Naive thymus-derived CD4-positive, alpha-beta T cell (primary cell): ENCODE data around the gene ENTPD8. TPM values are rescaled to one million over a fixed set of nuclear protein-coding genes. Genes with fewer than 3 reads are reported as not detected.

ENCODE experiments used
- ATAC-seq: fragments of 150-1000 bp; cut with Tn5 transposase; 2 replicates; pipeline ENCODE4 v1.10.0; 2021; ENCODE audit warnings: mild to moderate bottlenecking, moderate library complexity
- CTCF ChIA-PET: fragments of 350-600 bp; sonication (Branson Sonifier 250); formaldehyde crosslinking; loops from one replicate; lab custom pipeline; 2021; ENCODE audit warnings: antibody characterized with exemption; lab: Charles Lee
- POLR2A ChIA-PET: fragments of 350-600 bp; sonication (Branson Sonifier 250); formaldehyde crosslinking; loops from one replicate; lab custom pipeline; 2021; ENCODE audit warnings: antibody characterized with exemption, inconsistent platforms; lab: Charles Lee
- DNase-seq, 9 donors: peaks; one replicate each; pipeline versions ENCODE4 v3.0.0 to v3.0.0-alpha.2; 2020 to 2022; ENCODE audit warnings: mixed read lengths in 1 of 9
- H3K27ac ChIP-seq: one replicate; pipeline ENCODE4 v1.7.0; 2013; ENCODE audit warnings: mild to moderate bottlenecking, low read depth, low read length, moderate library complexity
- H3K27me3 ChIP-seq, 2 donors: one replicate each; pipeline ENCODE4 v1.7.0; 2013; ENCODE audit warnings: low read length in 2 of 2, mild to moderate bottlenecking in 2 of 2, moderate library complexity in 2 of 2; ENCODE audit not compliant: control insufficient read depth in 2 of 2, insufficient read depth in 2 of 2
- H3K36me3 ChIP-seq, 3 experiments: 1 replicate in 2 of 3; 2 replicates in 1 of 3; pipeline ENCODE4 v1.7.0; 2013; ENCODE audit warnings: low read length in 3 of 3, mild to moderate bottlenecking in 3 of 3, moderate library complexity in 1 of 3; ENCODE audit not compliant: insufficient read depth in 3 of 3, control insufficient read depth in 2 of 3
- H3K4me1 ChIP-seq, 2 donors: one replicate each; pipeline ENCODE4 v1.7.0; 2013; ENCODE audit warnings: low read length in 2 of 2, mild to moderate bottlenecking in 2 of 2, moderate library complexity in 1 of 2; ENCODE audit not compliant: control insufficient read depth in 2 of 2, insufficient read depth in 2 of 2
- H3K4me3 ChIP-seq: 2 replicates; pipeline ENCODE4 v1.7.0; 2013; ENCODE audit warnings: mild to moderate bottlenecking, low read length
- H3K9me3 ChIP-seq, 3 experiments: 1 replicate in 2 of 3; 2 replicates in 1 of 3; pipeline ENCODE4 v1.7.0; 2013; ENCODE audit warnings: low read length in 3 of 3; ENCODE audit not compliant: control insufficient read depth in 2 of 3
- H3K27ac Mint-ChIP-seq, 9 donors: one replicate each; pipeline ENCODE4 v1.8.0; 2020 to 2022; ENCODE audit warnings: mixed read lengths in 9 of 9, mild to moderate bottlenecking in 8 of 9, moderate library complexity in 5 of 9, inconsistent platforms in 2 of 9
- H3K27me3 Mint-ChIP-seq, 5 donors: one replicate each; pipeline ENCODE4 v1.8.0; 2021 to 2022; ENCODE audit warnings: mixed read lengths in 5 of 5, mild to moderate bottlenecking in 1 of 5
- H3K36me3 Mint-ChIP-seq, 5 donors: one replicate each; pipeline ENCODE4 v1.8.0; 2020 to 2022; ENCODE audit warnings: mixed read lengths in 5 of 5, mild to moderate bottlenecking in 3 of 5, inconsistent platforms in 1 of 5
- H3K4me1 Mint-ChIP-seq, 7 donors: one replicate each; pipeline ENCODE4 v1.8.0; 2020 to 2022; ENCODE audit warnings: mixed read lengths in 7 of 7, mild to moderate bottlenecking in 3 of 7, inconsistent platforms in 1 of 7
- H3K4me3 Mint-ChIP-seq, 10 donors: one replicate each; pipeline ENCODE4 v1.8.0; 2020 to 2022; ENCODE audit warnings: mild to moderate bottlenecking in 10 of 10, mixed read lengths in 10 of 10, moderate library complexity in 6 of 10, inconsistent platforms in 2 of 10
- H3K9me3 Mint-ChIP-seq, 11 donors: one replicate each; pipeline ENCODE4 v1.8.0; 2020 to 2022; ENCODE audit warnings: mixed read lengths in 11 of 11, mild to moderate bottlenecking in 4 of 11, inconsistent platforms in 1 of 11, moderate library complexity in 1 of 11
- intact Hi-C, 2 donors: fragments of 100-400 bp; cut with micrococcal nuclease; formaldehyde crosslinking; loops; one replicate each; pipeline ENCODE4 v1.15.1; 2023
- polyA plus RNA-seq, 2 donors: library from polyadenylated mRNA; unstranded; fragments of 300-500 nt; fragmentation: Illumina TruSeq; gene quantifications; one replicate each; pipeline ENCODE4 v1.2.3, GENCODE V29; 2021
- total RNA-seq, 6 experiments: library from RNA in 5 of 6; stranded (reverse) in 5 of 6; gene quantifications; 1 replicate in 5 of 6; 2 replicates in 1 of 6; pipeline ENCODE4 v1.2.3 and lab custom pipeline; 2021 to 2026

ENTPD8 gene, protein sequence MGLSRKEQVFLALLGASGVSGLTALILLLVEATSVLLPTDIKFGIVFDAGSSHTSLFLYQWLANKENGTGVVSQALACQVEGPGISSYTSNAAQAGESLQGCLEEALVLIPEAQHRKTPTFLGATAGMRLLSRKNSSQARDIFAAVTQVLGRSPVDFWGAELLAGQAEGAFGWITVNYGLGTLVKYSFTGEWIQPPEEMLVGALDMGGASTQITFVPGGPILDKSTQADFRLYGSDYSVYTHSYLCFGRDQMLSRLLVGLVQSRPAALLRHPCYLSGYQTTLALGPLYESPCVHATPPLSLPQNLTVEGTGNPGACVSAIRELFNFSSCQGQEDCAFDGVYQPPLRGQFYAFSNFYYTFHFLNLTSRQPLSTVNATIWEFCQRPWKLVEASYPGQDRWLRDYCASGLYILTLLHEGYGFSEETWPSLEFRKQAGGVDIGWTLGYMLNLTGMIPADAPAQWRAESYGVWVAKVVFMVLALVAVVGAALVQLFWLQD
- not detected for total RNA-seq
- not detected for polyA plus RNA-seq
- not detected for total RNA-seq (lab: John Stamatoyannopoulos, UW)

- no peak within 1 kb of the TSS for H3K27ac ChIP-seq
- Mint-ChIP-seq H3K27me3 (peaks cover 9 to 26% (median 11%) of the 10 kb centered on the region in 5 donors), H3K27ac (peak within 1 kb of the TSS in 3 of 9 donors; percentile 34 to 86 (median 78)), H3K36me3 (peaks cover 0 to 3% (median 0%) of the 10 kb centered on the region in 5 donors), H3K9me3 (peaks cover 0 to 2% (median 0%) of the 10 kb centered on the region in 11 donors), H3K4me3 (peak within 1 kb of the TSS; percentile 56 to 89 (median 79)), H3K4me1 (peaks cover 8 to 23% (median 15%) of the 10 kb centered on the region in 7 donors)
- DNase-seq, result peak in 1 of 9 donors; percentile 21
- H3K4me3 ChIP-seq, result no peak within 1 kb of the TSS
- no peaks in the 10 kb centered on the region for H3K36me3 ChIP-seq
- intact Hi-C loops, result no loop called here
- H3K4me1 ChIP-seq, result peaks cover 6 to 10% of the 10 kb centered on the region in 2 donors
- H3K9me3 ChIP-seq, result no peaks in the 10 kb centered on the region
- ChIA-PET CTCF (interaction anchor here (3.0 kb wide), 1 partner anchor 17 kb away, joined by 19 read pairs; the partner anchor contains the start of genes EXD3 and NOXA1), POLR2A (interaction anchor here (0.6 kb wide), 1 partner anchor 24 kb away, joined by 3 read pairs; no protein-coding TSS in a partner anchor)
- peak; percentile 2 for ATAC-seq
- H3K27me3 ChIP-seq, result no peaks in the 10 kb centered on the region
Measured at GRCh38 chr9:137441289-137441934, at the start of gene ENTPD8. ENTPD8 (minus strand) TSS chr9:137441357; CDS start chr9:137438285, 3,072 bp downstream.

DNA sequence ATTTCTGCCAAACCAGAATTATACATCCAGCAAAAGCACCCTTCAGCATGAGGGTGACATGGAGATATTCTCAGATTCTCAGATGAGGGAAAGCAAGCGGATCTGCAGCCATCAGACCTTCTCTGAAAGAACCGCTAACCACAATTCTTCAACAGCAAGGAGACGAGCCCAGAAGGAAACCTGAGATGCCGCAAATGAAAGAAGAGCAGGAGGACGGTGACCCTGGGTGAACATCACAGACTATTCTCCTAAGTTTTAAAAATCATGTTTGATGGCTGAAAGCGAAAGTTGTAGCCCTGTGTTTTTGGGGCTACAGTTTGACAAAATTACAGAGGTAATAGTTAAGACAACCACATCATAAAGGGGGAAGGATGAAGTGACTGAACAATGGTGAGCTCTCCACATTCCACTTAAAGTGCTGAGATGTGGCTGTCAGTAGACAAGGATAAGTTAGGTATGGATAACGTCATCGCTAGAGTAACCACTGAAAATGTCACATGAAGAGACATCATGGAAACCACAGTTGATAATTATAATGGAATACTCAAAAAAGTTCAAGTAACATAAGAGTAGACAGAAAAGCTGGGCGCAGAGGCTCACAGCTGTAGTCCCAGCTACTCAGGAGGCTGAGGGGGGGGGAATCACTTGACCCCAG, 49.5 kb upstream of the ENTPD8 start:
- Mint-ChIP-seq H3K4me3 (no peak overlapping the region), H3K27ac (peak overlapping the region in 2 of 9 donors; percentile 17 to 42), H3K9me3 (peaks cover 0 to 1% (median 0%) of the 10 kb centered on the region in 11 donors), H3K27me3 (no peaks in the 10 kb centered on the region), H3K4me1 (peaks cover 9 to 22% (median 17%) of the 10 kb centered on the region in 7 donors), H3K36me3 (peaks cover 0 to 4% (median 0%) of the 10 kb centered on the region in 5 donors)
- no peak overlapping the region for H3K27ac ChIP-seq
- DNase-seq (no peak), ATAC-seq (no peak)
- ChIA-PET CTCF (no interaction called here), POLR2A (interaction anchor here (0.7 kb wide), 1 partner anchor 28 kb away, joined by 3 read pairs; no protein-coding TSS in a partner anchor)
- H3K4me1 ChIP-seq, result no peaks in the 10 kb centered on the region
- H3K27me3 ChIP-seq, result no peaks in the 10 kb centered on the region
- no peak overlapping the region for H3K4me3 ChIP-seq
- intact Hi-C loops, result no loop called here
- H3K9me3 ChIP-seq, result no peaks in the 10 kb centered on the region
- H3K36me3 ChIP-seq, result no peaks in the 10 kb centered on the region

DNA sequence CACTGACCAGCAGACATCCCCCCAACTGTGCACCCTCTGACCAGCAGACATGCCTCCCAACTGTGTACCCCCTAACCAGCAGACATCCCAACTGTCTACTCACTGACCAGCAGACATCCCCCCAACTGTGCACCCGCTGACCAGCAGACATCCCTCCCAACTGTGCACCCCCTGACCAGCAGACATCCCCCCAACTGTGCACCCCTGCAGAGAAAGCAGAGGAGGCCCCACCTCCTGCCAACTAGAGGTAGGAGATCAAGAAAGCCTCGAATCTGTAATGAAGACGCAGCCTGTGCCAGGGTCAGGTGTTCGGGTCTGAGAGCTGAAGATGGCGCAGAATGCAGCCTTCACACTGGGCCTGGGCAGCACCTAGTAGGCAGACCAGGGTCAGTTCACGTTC, 47.7 kb upstream of the ENTPD8 start:
- ATAC-seq, result no peak
- CTCF ChIA-PET, result no interaction called here
- H3K4me1 Mint-ChIP-seq, result peaks cover 5 to 16% (median 11%) of the 10 kb centered on the region in 7 donors
- Histone ChIP-seq H3K27ac (no peak overlapping the region), H3K4me1 (no peaks in the 10 kb centered on the region), H3K36me3 (no peaks in the 10 kb centered on the region), H3K9me3 (no peaks in the 10 kb centered on the region), H3K4me3 (no peak overlapping the region), H3K27me3 (no peaks in the 10 kb centered on the region)
- H3K36me3 Mint-ChIP-seq, result peaks cover 0 to 4% (median 0%) of the 10 kb centered on the region in 5 donors
- intact Hi-C loops, result no loop called here
- DNase-seq, result no peak
- H3K27ac Mint-ChIP-seq, result no peak overlapping the region
- H3K27me3 Mint-ChIP-seq, result no peaks in the 10 kb centered on the region
- no peak overlapping the region for H3K4me3 Mint-ChIP-seq
- POLR2A ChIA-PET, result no interaction called here
- H3K9me3 Mint-ChIP-seq, result no peaks in the 10 kb centered on the region

GRCh38 chr9:137488327-137488653, 47.1 kb upstream of the ENTPD8 start:
- intact Hi-C loops, result no loop called here
- Histone ChIP-seq H3K27me3 (no peaks in the 10 kb centered on the region), H3K27ac (no peak overlapping the region), H3K36me3 (no peaks in the 10 kb centered on the region), H3K4me3 (no peak overlapping the region), H3K4me1 (no peaks in the 10 kb centered on the region), H3K9me3 (no peaks in the 10 kb centered on the region)
- Mint-ChIP-seq H3K36me3 (peaks cover 0 to 4% (median 0%) of the 10 kb centered on the region in 5 donors), H3K27ac (peak overlapping the region in 1 of 9 donors; percentile 59), H3K4me3 (no peak overlapping the region), H3K4me1 (peaks cover 5 to 15% (median 11%) of the 10 kb centered on the region in 7 donors), H3K27me3 (no peaks in the 10 kb centered on the region), H3K9me3 (no peaks in the 10 kb centered on the region)
- CTCF ChIA-PET, result no interaction called here
- POLR2A ChIA-PET, result no interaction called here
- DNase-seq, result no peak
- ATAC-seq, result no peak

- Mint-ChIP-seq H3K4me3 (no peak overlapping the region), H3K27ac (peak overlapping the region in 1 of 9 donors; percentile 59), H3K9me3 (no peaks in the 10 kb centered on the region), H3K4me1 (peaks cover 5 to 16% (median 11%) of the 10 kb centered on the region in 7 donors), H3K36me3 (peaks cover 0 to 4% (median 0%) of the 10 kb centered on the region in 5 donors), H3K27me3 (no peaks in the 10 kb centered on the region)
- intact Hi-C loops, result no loop called here
- POLR2A ChIA-PET, result no interaction called here
- DNase-seq, result no peak
- no peak for ATAC-seq
- Histone ChIP-seq H3K4me1 (no peaks in the 10 kb centered on the region), H3K27ac (no peak overlapping the region), H3K4me3 (no peak overlapping the region), H3K36me3 (no peaks in the 10 kb centered on the region), H3K27me3 (no peaks in the 10 kb centered on the region), H3K9me3 (no peaks in the 10 kb centered on the region)
- CTCF ChIA-PET, result no interaction called here
Measured at GRCh38 chr9:137487454-137488326, 46.5 kb upstream of the ENTPD8 start.
